Dermis microvascular lymphatic vessel endothelial cell (primary cell): Measurements from ENCODE around the gene NEUROG3. TPM values are rescaled to one million over a fixed set of nuclear protein-coding genes. Genes with fewer than 3 reads are reported as not detected.

ENCODE experiments used
- DNase-seq, 2 donors: peaks; one replicate each; pipeline versions ENCODE4 v3.0.0 to v3.0.0-alpha.2; 2010; ENCODE audit warnings: low read depth in 2 of 2
- total RNA-seq: library from RNA; depleted of rRNA; stranded (reverse); fragments of >200 nt; gene quantifications from 2 replicates; pipeline ENCODE4 v1.2.1, GENCODE V29; 2014

Gene NEUROG3
- not detected in 2 replicates for total RNA-seq

- DNase-seq, result no peak
These were observed at the start of gene NEUROG3 for GRCh38 chr10:69573056-69573806. NEUROG3 (minus strand) TSS chr10:69573422; CDS start chr10:69573043, 379 bp downstream.

- no peak for DNase-seq
These were observed 47.4 kb upstream of the NEUROG3 start for GRCh38 chr10:69620625-69621024.

GRCh38 chr10:69619626-69620025 lies 46.4 kb upstream of the NEUROG3 start:
- no peak for DNase-seq

GRCh38 chr10:69618746-69619145 lies 45.5 kb upstream of the NEUROG3 start:
- no peak for DNase-seq

GRCh38 chr10:69616358-69616757 lies 43.1 kb upstream of the NEUROG3 start:
- no peak for DNase-seq

GRCh38 chr10:69614130-69614529 lies 40.9 kb upstream of the NEUROG3 start:
- DNase-seq, result no peak

- DNase-seq, result no peak
These were observed 39.5 kb upstream of the NEUROG3 start for GRCh38 chr10:69612760-69613159.

- DNase-seq, result no peak
These were observed 35.9 kb upstream of the NEUROG3 start for GRCh38 chr10:69609077-69609476.

- no peak for DNase-seq
These were observed 27.6 kb upstream of the NEUROG3 start for GRCh38 chr10:69600761-69601330.

- no peak for DNase-seq
These were observed 15.1 kb upstream of the NEUROG3 start for GRCh38 chr10:69588358-69588757.

- DNase-seq, result no peak
These were observed 11.4 kb upstream of the NEUROG3 start for GRCh38 chr10:69584624-69585023.

- DNase-seq, result no peak
These were observed 9.9 kb upstream of the NEUROG3 start for GRCh38 chr10:69583106-69583505.

GRCh38 chr10:69580435-69580834 lies 7.2 kb upstream of the NEUROG3 start:
- no peak for DNase-seq

GRCh38 chr10:69579464-69580060 lies 6.3 kb upstream of the NEUROG3 start:
- DNase-seq, result no peak

GRCh38 chr10:69578508-69578991 lies 5.3 kb upstream of the NEUROG3 start:
- no peak for DNase-seq

GRCh38 chr10:69577268-69578232 lies 4.3 kb upstream of the NEUROG3 start:
- DNase-seq, result no peak

GRCh38 chr10:69576334-69577011 lies 3.3 kb upstream of the NEUROG3 start:
- no peak for DNase-seq

GRCh38 chr10:69575164-69575722 lies 2.0 kb upstream of the NEUROG3 start:
- DNase-seq, result no peak

- DNase-seq, result no peak
These were observed 1.4 kb upstream of the NEUROG3 start for GRCh38 chr10:69574571-69574978.
